Measurements from ENCODE around the gene DLGAP1. TPM values are rescaled to one million over a fixed set of nuclear protein-coding genes. Genes with fewer than 3 reads are reported as not detected.

DLGAP1 gene
- total RNA-seq, 2 experiments from 2014 or later: 0.31 to 0.36 TPM

- H3K27me3 Mint-ChIP-seq: no peaks in the 10 kb centered on the region
- intact Hi-C loops (cut with DNase I, micrococcal nuclease): no loop called here
- POLR2A ChIA-PET: no interaction called here
- Histone ChIP-seq H3K4me1 (ENCODE audit: insufficient read depth, low read length) (no peaks in the 10 kb centered on the region), H3K36me3 (ENCODE audit: insufficient read depth, low read length) (no peaks in the 10 kb centered on the region), H3K9me3 (ENCODE audit: control insufficient read depth in 1 of 2, insufficient read depth in 1 of 2, low read length in 2 of 2) (no peaks in the 10 kb centered on the region), H3K27me3 (ENCODE audit: control insufficient read depth in 1 of 2, insufficient read depth in 2 of 2, low read length in 2 of 2) (peaks cover 0 to 2% of the 10 kb centered on the region in 2 experiments), H3K27ac (ENCODE audit: low read depth in 1 of 2, low read length in 2 of 2) (no peak overlapping the region), H3K4me3 (ENCODE audit: low read length) (no peak overlapping the region)
- H3K4me3 Mint-ChIP-seq: no peak overlapping the region
- H3K9me3 Mint-ChIP-seq: no peaks in the 10 kb centered on the region
- no peak overlapping the region for H3K27ac Mint-ChIP-seq
- TF ChIP-seq, protein P1, sequence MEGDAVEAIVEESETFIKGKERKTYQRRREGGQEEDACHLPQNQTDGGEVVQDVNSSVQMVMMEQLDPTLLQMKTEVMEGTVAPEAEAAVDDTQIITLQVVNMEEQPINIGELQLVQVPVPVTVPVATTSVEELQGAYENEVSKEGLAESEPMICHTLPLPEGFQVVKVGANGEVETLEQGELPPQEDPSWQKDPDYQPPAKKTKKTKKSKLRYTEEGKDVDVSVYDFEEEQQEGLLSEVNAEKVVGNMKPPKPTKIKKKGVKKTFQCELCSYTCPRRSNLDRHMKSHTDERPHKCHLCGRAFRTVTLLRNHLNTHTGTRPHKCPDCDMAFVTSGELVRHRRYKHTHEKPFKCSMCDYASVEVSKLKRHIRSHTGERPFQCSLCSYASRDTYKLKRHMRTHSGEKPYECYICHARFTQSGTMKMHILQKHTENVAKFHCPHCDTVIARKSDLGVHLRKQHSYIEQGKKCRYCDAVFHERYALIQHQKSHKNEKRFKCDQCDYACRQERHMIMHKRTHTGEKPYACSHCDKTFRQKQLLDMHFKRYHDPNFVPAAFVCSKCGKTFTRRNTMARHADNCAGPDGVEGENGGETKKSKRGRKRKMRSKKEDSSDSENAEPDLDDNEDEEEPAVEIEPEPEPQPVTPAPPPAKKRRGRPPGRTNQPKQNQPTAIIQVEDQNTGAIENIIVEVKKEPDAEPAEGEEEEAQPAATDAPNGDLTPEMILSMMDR (IDR thresholded peaks at IDR 0.05): no peak
- ATAC-seq (ENCODE audit: poor library complexity): no peak
- CTCF ChIA-PET: no interaction called here
- no peaks in the 10 kb centered on the region for H3K36me3 Mint-ChIP-seq (ENCODE audit: low read depth)
- no peak for DNase-seq
- H3K4me1 Mint-ChIP-seq (ENCODE audit: low read depth): no peaks in the 10 kb centered on the region
Observed at GRCh38 chr18:3692113-3692621, 762.9 kb downstream of the DLGAP1 start.

DNA sequence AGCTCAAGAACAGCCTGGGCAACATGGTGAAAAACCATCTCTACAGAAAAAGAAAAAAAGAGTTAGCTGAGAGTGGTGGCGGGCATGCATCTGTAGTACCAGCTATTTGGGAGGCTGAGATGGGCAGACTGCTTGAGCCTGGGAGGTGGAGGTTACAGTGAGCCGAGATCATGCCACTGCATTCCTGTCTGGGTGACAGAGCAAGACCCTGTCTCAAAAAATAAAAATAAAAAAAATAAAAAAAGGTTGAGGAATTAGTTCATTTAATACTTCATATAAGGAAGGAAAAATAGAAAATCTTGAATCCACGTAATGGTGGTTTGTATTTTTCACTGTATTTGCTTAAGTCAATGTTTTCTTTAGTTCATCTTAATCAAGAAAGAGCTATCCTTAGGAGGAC, 763.4 kb downstream of the DLGAP1 start:
- H3K4me1 ChIP-seq (ENCODE audit: insufficient read depth, low read length): no peaks in the 10 kb centered on the region
- Mint-ChIP-seq H3K27me3 (no peaks in the 10 kb centered on the region), H3K9me3 (no peaks in the 10 kb centered on the region), H3K4me1 (ENCODE audit: low read depth) (no peaks in the 10 kb centered on the region), H3K27ac (no peak overlapping the region), H3K4me3 (no peak overlapping the region), H3K36me3 (ENCODE audit: low read depth) (no peaks in the 10 kb centered on the region)
- intact Hi-C loops (cut with DNase I, micrococcal nuclease): no loop called here
- TF ChIP-seq, protein P1 (IDR thresholded peaks at IDR 0.05): no peak
- no peak overlapping the region for H3K27ac ChIP-seq (ENCODE audit: low read depth in 1 of 2, low read length in 2 of 2)
- ATAC-seq (ENCODE audit: poor library complexity): no peak
- CTCF ChIA-PET: no interaction called here
- peaks cover 0 to 2% of the 10 kb centered on the region in 2 experiments for H3K27me3 ChIP-seq (ENCODE audit: control insufficient read depth in 1 of 2, insufficient read depth in 2 of 2, low read length in 2 of 2)
- no peaks in the 10 kb centered on the region for H3K36me3 ChIP-seq (ENCODE audit: insufficient read depth, low read length)
- no peak overlapping the region for H3K4me3 ChIP-seq (ENCODE audit: low read length)
- POLR2A ChIA-PET: no interaction called here
- no peaks in the 10 kb centered on the region for H3K9me3 ChIP-seq (ENCODE audit: control insufficient read depth in 1 of 2, insufficient read depth in 1 of 2, low read length in 2 of 2)
- DNase-seq: no peak

GRCh38 chr18:3690764-3691066, 764.4 kb downstream of the DLGAP1 start:
- H3K27me3 ChIP-seq (ENCODE audit: control insufficient read depth in 1 of 2, insufficient read depth in 2 of 2, low read length in 2 of 2): peaks cover 0 to 2% of the 10 kb centered on the region in 2 experiments
- H3K27me3 Mint-ChIP-seq: no peaks in the 10 kb centered on the region
- ChIA-PET POLR2A (no interaction called here), CTCF (no interaction called here)
- intact Hi-C loops (cut with DNase I, micrococcal nuclease): no loop called here
- no peaks in the 10 kb centered on the region for H3K36me3 Mint-ChIP-seq (ENCODE audit: low read depth)
- H3K27ac ChIP-seq (ENCODE audit: low read depth in 1 of 2, low read length in 2 of 2): no peak overlapping the region
- H3K9me3 ChIP-seq (ENCODE audit: control insufficient read depth in 1 of 2, insufficient read depth in 1 of 2, low read length in 2 of 2): no peaks in the 10 kb centered on the region
- DNase-seq: no peak
- H3K4me1 Mint-ChIP-seq (ENCODE audit: low read depth): no peaks in the 10 kb centered on the region
- no peaks in the 10 kb centered on the region for H3K36me3 ChIP-seq (ENCODE audit: insufficient read depth, low read length)
- H3K9me3 Mint-ChIP-seq: no peaks in the 10 kb centered on the region
- no peak overlapping the region for H3K27ac Mint-ChIP-seq
- TF ChIP-seq, protein P1 (IDR thresholded peaks at IDR 0.05): no peak
- no peak overlapping the region for H3K4me3 ChIP-seq (ENCODE audit: low read length)
- no peak overlapping the region for H3K4me3 Mint-ChIP-seq
- no peaks in the 10 kb centered on the region for H3K4me1 ChIP-seq (ENCODE audit: insufficient read depth, low read length)
- ATAC-seq (ENCODE audit: poor library complexity): no peak

Data from CD4-positive, alpha-beta T cell (primary cell).